Cortex of kidney (tissue), 1 donor: ENCODE results near the gene PDXDC1.
"Not testable (repeated sequence)": the region's sequence is repeated elsewhere in the genome, so short reads cannot be mapped to it uniquely, and the experiment has no call there.

Experiments used
- DNase-seq: peaks from one replicate; lab custom pipeline; 2025; lab: John Stamatoyannopoulos, UW

The PDXDC1 gene

DNA sequence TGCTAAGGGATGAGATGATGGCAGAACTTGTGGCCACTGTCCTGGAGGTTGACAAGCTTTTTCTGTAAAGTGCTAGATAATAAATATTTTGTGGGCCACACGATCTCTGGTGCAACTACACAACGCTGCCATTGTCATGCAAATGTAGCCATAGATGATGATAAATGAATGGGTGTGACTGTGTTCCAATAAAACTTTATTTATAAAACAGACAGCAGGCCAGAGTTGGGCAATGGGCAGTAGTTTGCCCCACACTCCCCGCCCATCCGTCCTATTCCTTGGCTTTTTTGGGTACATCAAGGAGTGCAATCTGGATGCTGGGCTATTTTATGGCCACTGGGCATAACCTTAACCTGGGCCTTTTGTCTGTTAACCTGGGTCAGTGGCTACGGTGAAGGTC lies 184.8 kb downstream of the PDXDC1 start:
- DNase-seq: not testable (repeated sequence)

DNA sequence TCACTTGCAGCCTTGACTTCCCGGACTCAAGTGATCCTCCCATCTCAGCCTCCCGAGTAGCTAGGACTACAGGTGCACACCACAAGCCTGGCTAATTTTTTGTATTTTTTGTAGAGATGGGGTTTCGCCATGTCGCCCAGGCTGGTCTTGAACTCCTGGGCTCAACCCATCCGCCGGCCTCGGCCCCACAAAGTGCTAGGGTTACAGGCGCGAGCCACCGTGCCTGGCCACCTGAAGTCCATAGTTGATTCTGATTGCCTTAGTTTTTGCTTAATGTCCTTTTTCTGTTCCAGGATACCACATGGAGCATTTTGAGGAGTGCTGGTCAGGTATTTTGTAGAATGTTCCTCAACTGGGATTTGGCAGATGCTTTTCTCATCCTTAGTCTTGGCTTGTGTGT lies 185.7 kb downstream of the PDXDC1 start:
- not testable (repeated sequence) for DNase-seq

DNA sequence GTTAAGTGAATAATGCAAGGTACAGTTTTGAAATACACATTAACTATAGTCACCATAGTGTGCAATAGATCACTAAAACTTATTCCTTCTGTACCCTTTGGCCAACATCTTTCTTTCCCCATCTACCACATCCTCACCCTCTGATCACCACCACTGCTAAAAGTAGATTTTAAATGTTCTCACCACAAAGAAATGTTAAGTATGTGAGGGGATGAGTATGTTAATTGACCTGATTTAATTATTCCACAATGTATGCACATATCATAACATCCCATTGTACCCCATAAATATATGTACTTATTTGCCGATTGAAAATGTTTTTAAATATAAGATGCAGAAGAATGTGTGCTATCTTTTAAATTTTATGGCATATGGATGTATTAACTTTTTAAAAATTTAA lies 188.2 kb downstream of the PDXDC1 start:
- DNase-seq: not testable (repeated sequence)

DNA sequence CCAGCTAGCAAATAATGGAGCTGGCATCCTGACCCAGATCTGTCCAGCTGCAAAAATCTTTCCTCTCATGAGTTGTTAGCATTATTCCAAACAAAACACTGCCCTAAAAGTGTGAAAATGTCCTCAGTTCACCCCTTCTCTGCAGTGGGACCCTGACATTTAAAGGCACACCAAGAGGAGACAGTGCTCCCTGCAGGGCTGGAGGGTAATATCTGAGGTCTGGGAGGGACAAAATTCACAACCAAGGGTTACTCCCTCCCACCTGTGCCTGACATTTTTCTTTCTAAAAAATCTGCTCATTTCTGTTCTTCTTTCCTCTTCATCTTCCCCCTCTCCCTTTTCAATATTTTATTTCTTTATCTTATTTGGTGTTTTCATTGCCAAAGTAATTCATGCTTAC lies 191.4 kb downstream of the PDXDC1 start:
- not testable (repeated sequence) for DNase-seq

DNA sequence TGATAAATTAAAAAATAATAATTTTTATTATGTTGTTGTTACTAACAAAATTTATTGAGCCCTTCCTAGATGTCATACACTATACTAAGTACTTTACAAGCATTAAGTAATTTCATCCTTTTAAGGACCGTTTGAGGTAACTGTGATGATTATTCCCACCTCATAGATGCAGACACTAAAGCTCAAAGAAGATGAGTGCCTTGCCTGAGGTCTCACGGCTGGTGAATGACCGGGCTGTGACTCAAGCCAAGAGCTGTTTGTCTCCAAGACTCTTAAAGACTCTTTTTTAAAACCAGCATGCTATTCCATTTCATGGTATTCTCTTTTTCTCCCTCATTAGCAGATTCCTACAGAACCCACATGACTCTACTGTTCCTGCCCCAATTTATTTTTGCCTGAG lies 193.5 kb downstream of the PDXDC1 start:
- DNase-seq: not testable (repeated sequence)

DNA sequence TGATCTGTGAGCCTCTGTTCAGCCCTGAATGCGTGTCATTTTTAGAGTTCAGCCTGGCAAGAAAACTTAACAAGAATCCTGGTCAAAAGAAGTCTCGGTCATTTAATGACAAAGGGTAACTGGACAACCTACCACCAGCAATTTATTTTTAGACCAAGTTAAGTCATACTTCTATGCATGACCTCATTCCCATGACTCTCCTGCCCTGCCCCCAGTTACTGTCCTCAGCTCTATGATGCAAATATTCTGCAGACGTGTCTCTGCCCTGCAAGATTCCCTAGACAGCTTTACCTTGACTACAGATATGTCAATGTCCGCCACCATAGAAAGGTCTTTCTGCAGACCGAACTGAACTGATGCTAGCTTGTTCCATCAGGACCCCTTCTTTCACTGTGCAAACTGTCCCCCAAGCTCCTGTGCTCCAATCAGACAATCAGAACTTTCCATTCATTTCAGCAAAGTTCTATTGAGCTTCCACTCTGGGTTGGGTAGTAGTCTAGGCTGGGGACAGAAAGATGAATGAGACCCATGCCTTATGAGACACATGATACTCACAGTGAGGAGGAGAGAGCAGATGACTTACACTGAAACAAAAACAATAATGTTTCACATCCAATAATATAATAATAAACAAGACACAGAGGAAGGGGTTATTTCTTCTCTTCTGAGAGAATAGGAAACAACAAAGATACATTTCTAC lies 194.3 kb downstream of the PDXDC1 start:
- DNase-seq: not testable (repeated sequence)

DNA sequence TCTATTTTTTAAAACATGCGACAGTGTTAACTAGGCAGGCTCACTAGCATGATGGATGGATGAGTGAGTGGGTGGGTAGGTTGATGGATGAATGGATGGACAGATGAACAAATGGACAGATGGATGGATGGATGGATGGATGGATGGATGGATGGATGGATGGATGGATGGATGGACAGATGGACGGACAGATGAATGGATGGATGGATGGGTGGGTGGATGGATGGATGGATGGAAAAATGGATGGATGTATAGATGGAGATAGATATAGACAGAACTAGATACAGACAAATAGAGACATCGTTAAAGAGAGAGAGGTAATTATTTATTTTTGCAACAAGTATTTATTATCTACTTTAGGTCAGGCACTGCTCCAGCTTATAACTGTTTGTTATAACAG lies 205.1 kb downstream of the PDXDC1 start:
- not testable (repeated sequence) for DNase-seq

DNA sequence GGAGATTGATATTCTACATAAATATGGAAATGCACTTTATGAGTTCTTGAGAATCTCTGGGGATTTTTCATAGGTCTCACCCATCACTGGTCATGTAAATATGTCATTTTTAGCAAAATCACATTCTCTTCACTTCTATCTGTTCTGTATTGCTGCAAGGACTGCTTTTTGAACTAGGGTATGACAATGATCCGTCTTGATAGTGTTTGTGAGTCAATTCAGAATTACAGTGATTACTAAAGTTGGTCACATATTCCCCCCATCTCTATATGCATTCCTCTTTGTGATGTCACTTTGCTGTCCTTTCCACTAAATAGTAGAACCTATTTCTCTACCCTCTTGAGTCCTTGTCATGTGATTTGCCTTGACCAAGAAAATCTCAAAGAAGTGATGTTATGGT lies 206.1 kb downstream of the PDXDC1 start:
- not testable (repeated sequence) for DNase-seq

DNA sequence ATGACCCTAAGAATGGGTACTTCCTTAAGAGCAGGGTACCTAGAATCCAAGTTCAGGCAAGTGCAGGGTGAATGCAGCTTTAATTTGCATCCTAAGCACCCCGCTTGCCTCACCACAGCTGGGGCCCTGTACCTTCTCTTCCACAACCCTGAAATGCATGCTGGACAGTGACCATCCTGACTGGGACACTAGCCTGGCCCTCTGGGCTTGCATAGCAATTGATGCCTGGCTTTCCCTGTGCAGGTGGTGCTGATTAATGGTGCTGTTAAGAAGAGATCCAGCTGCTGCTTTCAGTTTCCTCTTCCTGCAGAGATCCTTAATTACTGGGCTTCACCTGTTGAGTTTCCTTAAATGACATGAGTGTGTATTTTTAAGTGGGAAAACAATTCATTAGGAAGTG lies 209.2 kb downstream of the PDXDC1 start:
- DNase-seq: not testable (repeated sequence)
